H9 (cell line): ENCODE results near the gene CDH7. TPM values are rescaled to one million over a fixed set of nuclear protein-coding genes. Genes with fewer than 3 reads are reported as not detected.

Experiments
- DNase-seq: peaks from one replicate; pipeline ENCODE4 v3.0.0-alpha.2; 2017
- H2AFZ ChIP-seq: one replicate; pipeline ENCODE4 v1.6.1; 2013; ENCODE audit warnings: mild to moderate bottlenecking, low read length, control low read depth, moderate library complexity
- H2AK5ac ChIP-seq: 2 replicates; pipeline ENCODE4 v1.6.1; 2013; ENCODE audit warnings: low read length, control low read depth, mixed read lengths; ENCODE audit not compliant: insufficient read length
- H2BK120ac ChIP-seq: one replicate; pipeline ENCODE4 v1.6.1; 2013; ENCODE audit warnings: low read depth, mild to moderate bottlenecking, low read length, control low read depth, inconsistent platforms; ENCODE audit not compliant: poor library complexity, severe bottlenecking
- H2BK12ac ChIP-seq: 2 replicates; pipeline ENCODE4 v1.6.1; 2013; ENCODE audit warnings: low read length, control low read depth, mixed read lengths, low read depth; ENCODE audit not compliant: insufficient read length
- H2BK15ac ChIP-seq: 2 replicates; pipeline ENCODE4 v1.6.1; 2013; ENCODE audit warnings: low read depth, low read length, control low read depth
- H2BK20ac ChIP-seq: one replicate; pipeline ENCODE4 v1.6.1; 2013; ENCODE audit warnings: low read depth, mild to moderate bottlenecking, low read length, control low read depth, inconsistent platforms; ENCODE audit not compliant: poor library complexity, severe bottlenecking
- H2BK5ac ChIP-seq: 2 replicates; pipeline ENCODE4 v1.6.1; 2013; ENCODE audit warnings: low read length, control low read depth, mixed read lengths; ENCODE audit not compliant: insufficient read length
- H3K14ac ChIP-seq: 2 replicates; pipeline ENCODE4 v1.6.1; 2013; ENCODE audit warnings: low read length, control low read depth; ENCODE audit not compliant: insufficient read depth
- H3K18ac ChIP-seq: 2 replicates; pipeline ENCODE4 v1.6.1; 2013; ENCODE audit warnings: low read depth, mild to moderate bottlenecking, mixed read lengths, low read length, control low read depth; ENCODE audit not compliant: insufficient read length
- H3K23ac ChIP-seq: 2 replicates; pipeline ENCODE4 v1.6.1; 2013; ENCODE audit warnings: low read length, control low read depth, mixed read lengths, low read depth; ENCODE audit not compliant: insufficient read length
- H3K23me2 ChIP-seq: 2 replicates; pipeline ENCODE4 v1.6.1; 2013; ENCODE audit warnings: low read depth, mild to moderate bottlenecking, mixed read lengths, low read length, control low read depth; ENCODE audit not compliant: insufficient read length, poor library complexity, severe bottlenecking
- H3K27ac ChIP-seq: 2 replicates; pipeline ENCODE4 v1.5.1; 2013; ENCODE audit warnings: low read length, control low read depth, mixed read lengths, low read depth; ENCODE audit not compliant: insufficient read length
- H3K27me3 ChIP-seq: 2 replicates; pipeline ENCODE4 v1.6.1; 2013; ENCODE audit warnings: low read length, control low read depth, inconsistent platforms; ENCODE audit not compliant: insufficient read depth
- H3K4ac ChIP-seq: 2 replicates; pipeline ENCODE4 v1.6.1; 2013; ENCODE audit warnings: low read depth, mild to moderate bottlenecking, control low read depth, inconsistent platforms, low read length, moderate library complexity
- H3K4me1 ChIP-seq: 2 replicates; pipeline ENCODE4 v1.6.1; 2013; ENCODE audit warnings: low read length, control low read depth, inconsistent platforms; ENCODE audit not compliant: insufficient read depth
- H3K4me2 ChIP-seq: 2 replicates; pipeline ENCODE4 v1.6.1; 2013; ENCODE audit warnings: low read length, control low read depth, mixed read lengths; ENCODE audit not compliant: insufficient read length, insufficient read depth
- H3K56ac ChIP-seq: 2 replicates; pipeline ENCODE4 v1.6.1; 2013; ENCODE audit warnings: low read depth, mild to moderate bottlenecking, mixed read lengths, low read length, control low read depth; ENCODE audit not compliant: insufficient read length
- H3K79me1 ChIP-seq: 2 replicates; pipeline ENCODE4 v1.6.1; 2013; ENCODE audit warnings: low read depth, mild to moderate bottlenecking, moderate library complexity, low read length, control low read depth, inconsistent platforms; ENCODE audit not compliant: insufficient read depth, poor library complexity, severe bottlenecking
- H3K79me2 ChIP-seq: 2 replicates; pipeline ENCODE4 v1.6.1; 2013; ENCODE audit warnings: low read length, control low read depth, inconsistent platforms; ENCODE audit not compliant: insufficient read depth
- H3K9ac ChIP-seq: 2 replicates; pipeline ENCODE4 v1.6.1; 2013; ENCODE audit warnings: low read length, control low read depth, mixed read lengths; ENCODE audit not compliant: insufficient read length; ENCODE audit errors: extremely low read depth
- H3K9me3 ChIP-seq: one replicate; pipeline ENCODE4 v1.6.1; 2013; ENCODE audit warnings: low read depth, low read length, inconsistent platforms; ENCODE audit not compliant: control insufficient read depth
- H3T11ph ChIP-seq: one replicate; pipeline ENCODE4 v1.6.1; 2013; ENCODE audit warnings: mild to moderate bottlenecking, low read length, control low read depth, inconsistent platforms
- H4K20me1 ChIP-seq: one replicate; pipeline ENCODE4 v1.6.1; 2013; ENCODE audit not compliant: control insufficient read depth, insufficient read length, insufficient read depth
- H4K5ac ChIP-seq: 2 replicates; pipeline ENCODE4 v1.6.1; 2013; ENCODE audit warnings: low read depth, mild to moderate bottlenecking, mixed read lengths, low read length, control low read depth; ENCODE audit not compliant: insufficient read length
- H4K8ac ChIP-seq: replicated peaks from 2 replicates; pipeline ENCODE4 v1.6.1; 2013; ENCODE audit warnings: low read length, control low read depth, mixed read lengths, low read depth; ENCODE audit not compliant: insufficient read length
- H4K91ac ChIP-seq: 2 replicates; pipeline ENCODE4 v1.6.1; 2013; ENCODE audit warnings: low read depth, mild to moderate bottlenecking, moderate library complexity, mixed read lengths, low read length, control low read depth; ENCODE audit not compliant: insufficient read length
- H3K27ac Mint-ChIP-seq, 3 experiments: 2 replicates in 2 of 3; 3 replicates in 1 of 3; pipeline ENCODE4 v1.8.0; 2020 to 2021; ENCODE audit warnings: mixed read lengths in 3 of 3, mild to moderate bottlenecking in 1 of 3, moderate library complexity in 1 of 3
- H3K27me3 Mint-ChIP-seq: 2 replicates; pipeline ENCODE4 v1.8.0; 2021; ENCODE audit warnings: low read depth, mild to moderate bottlenecking, moderate library complexity, mixed read lengths
- H3K36me3 Mint-ChIP-seq, 3 experiments: 2 replicates in 2 of 3; 3 replicates in 1 of 3; pipeline ENCODE4 v1.8.0; 2020 to 2021; ENCODE audit warnings: low read depth in 3 of 3, mixed read lengths in 3 of 3; ENCODE audit not compliant: insufficient read depth in 1 of 3
- H3K4me1 Mint-ChIP-seq, 2 experiments: 2 replicates each; pipeline ENCODE4 v1.8.0; 2020; ENCODE audit warnings: mixed read lengths in 2 of 2
- H3K4me3 Mint-ChIP-seq, 2 experiments: 2 replicates in 1 of 2; 3 replicates in 1 of 2; pipeline ENCODE4 v1.8.0; 2020 to 2021; ENCODE audit warnings: mild to moderate bottlenecking in 2 of 2, mixed read lengths in 2 of 2, moderate library complexity in 1 of 2
- H3K9me3 Mint-ChIP-seq, 2 experiments: 2 replicates in 1 of 2; 3 replicates in 1 of 2; pipeline ENCODE4 v1.8.0; 2020; ENCODE audit warnings: mild to moderate bottlenecking in 2 of 2, mixed read lengths in 2 of 2, moderate library complexity in 1 of 2
- WGBS: extraction: QIAGEN DNeasy Blood & Tissue Kit; methylation state at CpG from one replicate; pipeline ENCODE4 v1.1.7; 2013; ENCODE audit warnings: missing lambda C conversion rate, low lambda C conversion rate, mixed read lengths; ENCODE audit not compliant: insufficient read length; ENCODE audit errors: extremely low coverage; 5-methylcytosine and 5-hydroxymethylcytosine counted together
- total RNA-seq: library from RNA; stranded (reverse); gene quantifications from 2 replicates; pipeline ENCODE4 v1.2.1, GENCODE V29; 2021
- TF ChIP-seq, protein P1 (sequence below): fragments of 200-600 bp; sonication (generic); conservative IDR thresholded peaks from 3 replicates; pipeline ENCODE4 v1.8.0; 2021; ENCODE audit warnings: antibody characterized with exemption, mild to moderate bottlenecking

CDH7 gene
- total RNA-seq, 1 experiment from 2014 or later = 0.13 TPM

DNA sequence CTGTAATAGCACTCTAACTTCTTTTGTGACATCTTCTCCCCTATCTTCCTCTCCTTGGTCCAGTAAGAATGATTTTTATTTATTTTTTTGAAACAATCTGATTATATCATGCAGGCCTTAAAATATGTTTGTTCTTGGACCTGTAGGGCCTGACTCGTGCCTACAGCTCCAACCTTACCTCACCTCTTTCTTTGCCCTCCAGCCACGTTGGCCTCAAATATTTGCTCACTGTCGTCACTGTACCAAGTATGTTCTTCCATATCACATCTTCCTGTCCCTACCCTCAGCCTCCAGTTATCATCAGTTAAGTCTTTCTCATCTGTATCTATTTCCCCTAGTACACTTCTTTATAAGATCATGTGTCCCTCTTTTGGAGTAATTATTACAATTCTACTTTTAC is 125.5 kb downstream of the CDH7 start:
- no peak overlapping the region for H4K5ac ChIP-seq
- no peaks in the 10 kb centered on the region for H3K4me1 Mint-ChIP-seq
- no peak overlapping the region for H2BK12ac ChIP-seq
- H3K23ac ChIP-seq = no peak overlapping the region
- H3K36me3 Mint-ChIP-seq = no peaks in the 10 kb centered on the region
- no peak overlapping the region for H3K14ac ChIP-seq
- H3K18ac ChIP-seq = no peak overlapping the region
- H3K9me3 ChIP-seq = no peaks in the 10 kb centered on the region
- H4K91ac ChIP-seq = no peak overlapping the region
- DNase-seq = no peak
- no peak overlapping the region for H2BK20ac ChIP-seq
- TF ChIP-seq, protein P1, sequence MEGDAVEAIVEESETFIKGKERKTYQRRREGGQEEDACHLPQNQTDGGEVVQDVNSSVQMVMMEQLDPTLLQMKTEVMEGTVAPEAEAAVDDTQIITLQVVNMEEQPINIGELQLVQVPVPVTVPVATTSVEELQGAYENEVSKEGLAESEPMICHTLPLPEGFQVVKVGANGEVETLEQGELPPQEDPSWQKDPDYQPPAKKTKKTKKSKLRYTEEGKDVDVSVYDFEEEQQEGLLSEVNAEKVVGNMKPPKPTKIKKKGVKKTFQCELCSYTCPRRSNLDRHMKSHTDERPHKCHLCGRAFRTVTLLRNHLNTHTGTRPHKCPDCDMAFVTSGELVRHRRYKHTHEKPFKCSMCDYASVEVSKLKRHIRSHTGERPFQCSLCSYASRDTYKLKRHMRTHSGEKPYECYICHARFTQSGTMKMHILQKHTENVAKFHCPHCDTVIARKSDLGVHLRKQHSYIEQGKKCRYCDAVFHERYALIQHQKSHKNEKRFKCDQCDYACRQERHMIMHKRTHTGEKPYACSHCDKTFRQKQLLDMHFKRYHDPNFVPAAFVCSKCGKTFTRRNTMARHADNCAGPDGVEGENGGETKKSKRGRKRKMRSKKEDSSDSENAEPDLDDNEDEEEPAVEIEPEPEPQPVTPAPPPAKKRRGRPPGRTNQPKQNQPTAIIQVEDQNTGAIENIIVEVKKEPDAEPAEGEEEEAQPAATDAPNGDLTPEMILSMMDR = no peak
- H4K20me1 ChIP-seq = no peaks in the 10 kb centered on the region
- H2AFZ ChIP-seq = no peak overlapping the region
- H3K4me3 Mint-ChIP-seq = no peak overlapping the region
- H2BK15ac ChIP-seq = no peak overlapping the region
- H3K56ac ChIP-seq = no peak overlapping the region
- H2BK5ac ChIP-seq = no peak overlapping the region
- no peaks in the 10 kb centered on the region for H3K23me2 ChIP-seq
- no peaks in the 10 kb centered on the region for H3K9me3 Mint-ChIP-seq
- no peak overlapping the region for H3K27ac ChIP-seq
- H3K79me1 ChIP-seq = no peaks in the 10 kb centered on the region
- no peak overlapping the region for H3K4ac ChIP-seq
- no peaks in the 10 kb centered on the region for H3K79me2 ChIP-seq
- H3K27me3 Mint-ChIP-seq = no peaks in the 10 kb centered on the region
- H3K4me1 ChIP-seq = no peaks in the 10 kb centered on the region
- H3K27ac Mint-ChIP-seq = no peak overlapping the region
- no peak overlapping the region for H2BK120ac ChIP-seq
- no peak overlapping the region for H3K9ac ChIP-seq
- no peak overlapping the region for H3T11ph ChIP-seq
- no peaks in the 10 kb centered on the region for H3K27me3 ChIP-seq
- H2AK5ac ChIP-seq = no peak overlapping the region
- no peak overlapping the region for H4K8ac ChIP-seq
- no CpG with 5 or more reads among the region's 3 CpGs for WGBS
- no peak overlapping the region for H3K4me2 ChIP-seq
